ENCODE data around the gene ERGIC1.

Gene ERGIC1

GRCh38 chr5:172994405-172994804 lies 160.4 kb downstream of the ERGIC1 start:
- DNase-seq, result no peak
- Histone ChIP-seq H3F3A (ENCODE audit: insufficient read depth, low read length) (peaks cover 3% of the 10 kb centered on the region), H3K36me3 (replicated peaks; ENCODE audit: insufficient read depth, low read length) (no peaks in the 10 kb centered on the region; the same call in none of the 2 replicates), H3K27me3 (replicated peaks; ENCODE audit: insufficient read depth, low read length) (no peaks in the 10 kb centered on the region), H3K9me2 (replicated peaks; ENCODE audit: insufficient read depth, low read length) (no peaks in the 10 kb centered on the region), H3K27ac (ENCODE audit: low read length) (no peak overlapping the region), H3K9me3 (replicated peaks; ENCODE audit: insufficient read depth, low read length) (no peaks in the 10 kb centered on the region), H3K9ac (ENCODE audit: low read length) (no peak overlapping the region), H3K79me2 (ENCODE audit: low read length) (peaks cover 99% of the 10 kb centered on the region), H3K4me1 (ENCODE audit: low read length) (peaks cover 3% of the 10 kb centered on the region), H2AFZ (ENCODE audit: low read length) (no peak overlapping the region), H3K4me3 (ENCODE audit: low read length) (no peak overlapping the region), H4K20me1 (ENCODE audit: insufficient read depth, low read length) (peaks cover 6% of the 10 kb centered on the region; the same call in 1 of the 2 replicates), H3K4me2 (ENCODE audit: low read depth, low read length) (no peak overlapping the region)
- TF ChIP-seq, protein P1, sequence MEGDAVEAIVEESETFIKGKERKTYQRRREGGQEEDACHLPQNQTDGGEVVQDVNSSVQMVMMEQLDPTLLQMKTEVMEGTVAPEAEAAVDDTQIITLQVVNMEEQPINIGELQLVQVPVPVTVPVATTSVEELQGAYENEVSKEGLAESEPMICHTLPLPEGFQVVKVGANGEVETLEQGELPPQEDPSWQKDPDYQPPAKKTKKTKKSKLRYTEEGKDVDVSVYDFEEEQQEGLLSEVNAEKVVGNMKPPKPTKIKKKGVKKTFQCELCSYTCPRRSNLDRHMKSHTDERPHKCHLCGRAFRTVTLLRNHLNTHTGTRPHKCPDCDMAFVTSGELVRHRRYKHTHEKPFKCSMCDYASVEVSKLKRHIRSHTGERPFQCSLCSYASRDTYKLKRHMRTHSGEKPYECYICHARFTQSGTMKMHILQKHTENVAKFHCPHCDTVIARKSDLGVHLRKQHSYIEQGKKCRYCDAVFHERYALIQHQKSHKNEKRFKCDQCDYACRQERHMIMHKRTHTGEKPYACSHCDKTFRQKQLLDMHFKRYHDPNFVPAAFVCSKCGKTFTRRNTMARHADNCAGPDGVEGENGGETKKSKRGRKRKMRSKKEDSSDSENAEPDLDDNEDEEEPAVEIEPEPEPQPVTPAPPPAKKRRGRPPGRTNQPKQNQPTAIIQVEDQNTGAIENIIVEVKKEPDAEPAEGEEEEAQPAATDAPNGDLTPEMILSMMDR (IDR thresholded peaks at IDR 0.05; ENCODE audit: low read length), result no peak
- TF ChIP-seq EZH2 (optimal IDR thresholded peaks at IDR 0.05; ENCODE audit: low read depth, low read length), result no peak
- no peak for TF ChIP-seq EZH2phosphoT487 (IDR thresholded peaks at IDR 0.05; ENCODE audit: low read length)

GRCh38 chr5:172999372-172999973 lies 165.4 kb downstream of the ERGIC1 start:
- DNase-seq, result no peak
- TF ChIP-seq EZH2phosphoT487 (IDR thresholded peaks at IDR 0.05; ENCODE audit: low read length), result no peak
- TF ChIP-seq, protein P1 (IDR thresholded peaks at IDR 0.05; ENCODE audit: low read length), result no peak
- no peak for TF ChIP-seq EZH2 (optimal IDR thresholded peaks at IDR 0.05; ENCODE audit: low read depth, low read length)
- no peaks in the 10 kb centered on the region for H3K9me2 ChIP-seq (replicated peaks; ENCODE audit: insufficient read depth, low read length)
- peak overlapping the region; percentile 70; the same call in 1 of the 2 replicates for H3K27ac ChIP-seq (ENCODE audit: low read length)
- no peak overlapping the region for H3K4me3 ChIP-seq (ENCODE audit: low read length)
- no peak overlapping the region for H3K9ac ChIP-seq (ENCODE audit: low read length)
- H3K27me3 ChIP-seq (replicated peaks; ENCODE audit: insufficient read depth, low read length), result no peaks in the 10 kb centered on the region
- 0 out of 2 replicates have a peak, but pooled peaks cover 10% of the 10 kb centered on the region for H4K20me1 ChIP-seq (ENCODE audit: insufficient read depth, low read length)
- H2AFZ ChIP-seq (ENCODE audit: low read length), result no peak overlapping the region
- H3F3A ChIP-seq (ENCODE audit: insufficient read depth, low read length), result peaks cover 28% of the 10 kb centered on the region
- H3K4me2 ChIP-seq (ENCODE audit: low read depth, low read length), result peak overlapping the region; percentile 21
- no peaks in the 10 kb centered on the region; the same call in 1 of the 2 replicates for H3K36me3 ChIP-seq (replicated peaks; ENCODE audit: insufficient read depth, low read length)
- H3K79me2 ChIP-seq (ENCODE audit: low read length), result peaks cover 99% of the 10 kb centered on the region
- H3K9me3 ChIP-seq (replicated peaks; ENCODE audit: insufficient read depth, low read length), result no peaks in the 10 kb centered on the region
- H3K4me1 ChIP-seq (ENCODE audit: low read length), result peaks cover 34% of the 10 kb centered on the region

DNA sequence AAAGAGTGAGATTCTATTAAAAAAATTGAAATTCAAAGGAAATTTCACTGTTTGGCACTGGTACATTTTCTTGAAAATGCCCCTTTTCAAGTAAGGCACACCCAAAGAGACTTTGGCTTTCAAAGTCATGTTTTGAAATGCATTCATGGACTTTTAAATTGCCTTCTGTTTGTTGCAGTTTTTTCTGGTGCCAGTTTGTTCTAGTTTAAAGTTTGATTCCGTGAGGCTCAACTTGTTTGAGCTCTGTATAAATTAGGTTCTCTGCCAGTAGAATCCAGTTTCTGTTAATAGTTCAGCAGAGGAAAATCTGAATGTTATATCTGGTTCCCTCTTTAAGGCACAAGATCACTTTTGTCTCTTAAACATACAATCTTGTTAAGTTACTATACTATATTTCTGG lies 165.9 kb downstream of the ERGIC1 start:
- 0 out of 2 replicates have a peak, but pooled peaks cover 10% of the 10 kb centered on the region for H4K20me1 ChIP-seq (ENCODE audit: insufficient read depth, low read length)
- no peak for DNase-seq

More for the DNA sequence above, 165.9 kb downstream of the ERGIC1 start:
- no peak overlapping the region for H2AFZ ChIP-seq (ENCODE audit: low read length)
- peak overlapping the region; percentile 70; the same call in 1 of the 2 replicates for H3K27ac ChIP-seq (ENCODE audit: low read length)
- TF ChIP-seq EZH2phosphoT487 (IDR thresholded peaks at IDR 0.05; ENCODE audit: low read length), result no peak
- TF ChIP-seq, protein P1 (IDR thresholded peaks at IDR 0.05; ENCODE audit: low read length), result no peak
- TF ChIP-seq EZH2 (optimal IDR thresholded peaks at IDR 0.05; ENCODE audit: low read depth, low read length), result no peak
- H3K9me2 ChIP-seq (replicated peaks; ENCODE audit: insufficient read depth, low read length), result no peaks in the 10 kb centered on the region
- peak overlapping the region; percentile 21 for H3K4me2 ChIP-seq (ENCODE audit: low read depth, low read length)
- H3K9ac ChIP-seq (ENCODE audit: low read length), result no peak overlapping the region
- H3K79me2 ChIP-seq (ENCODE audit: low read length), result peaks cover 99% of the 10 kb centered on the region
- no peak overlapping the region for H3K4me3 ChIP-seq (ENCODE audit: low read length)
- peaks cover 34% of the 10 kb centered on the region for H3K4me1 ChIP-seq (ENCODE audit: low read length)
- no peaks in the 10 kb centered on the region for H3K27me3 ChIP-seq (replicated peaks; ENCODE audit: insufficient read depth, low read length)
- H3K36me3 ChIP-seq (replicated peaks; ENCODE audit: insufficient read depth, low read length), result no peaks in the 10 kb centered on the region; the same call in 1 of the 2 replicates
- H3F3A ChIP-seq (ENCODE audit: insufficient read depth, low read length), result peaks cover 28% of the 10 kb centered on the region
- H3K9me3 ChIP-seq (replicated peaks; ENCODE audit: insufficient read depth, low read length), result no peaks in the 10 kb centered on the region
